ENCODE results near the gene AHNAK.

GRCh38 chr11:62501432-62501891, 45.1 kb downstream of the AHNAK start:
- TF ChIP-seq ATF3 (IDR thresholded peaks at IDR 0.05) (no peak), CTCF (IDR thresholded peaks at IDR 0.05; ENCODE audit: low read depth, low read length, missing input control) (no peak), REST (IDR thresholded peaks at IDR 0.05) (peak; percentile 39), EGR1 (IDR thresholded peaks at IDR 0.05; ENCODE audit: low read depth in 2 of 2) (no peak), SP1 (IDR thresholded peaks at IDR 0.05) (no peak), ZBTB33 (IDR thresholded peaks at IDR 0.05) (no peak), RAD21 (IDR thresholded peaks at IDR 0.05) (peak; percentile 50 to 54), MAX (IDR thresholded peaks at IDR 0.05) (peak; percentile 64)
